ENCODE results near the gene HELZ2.

DNA sequence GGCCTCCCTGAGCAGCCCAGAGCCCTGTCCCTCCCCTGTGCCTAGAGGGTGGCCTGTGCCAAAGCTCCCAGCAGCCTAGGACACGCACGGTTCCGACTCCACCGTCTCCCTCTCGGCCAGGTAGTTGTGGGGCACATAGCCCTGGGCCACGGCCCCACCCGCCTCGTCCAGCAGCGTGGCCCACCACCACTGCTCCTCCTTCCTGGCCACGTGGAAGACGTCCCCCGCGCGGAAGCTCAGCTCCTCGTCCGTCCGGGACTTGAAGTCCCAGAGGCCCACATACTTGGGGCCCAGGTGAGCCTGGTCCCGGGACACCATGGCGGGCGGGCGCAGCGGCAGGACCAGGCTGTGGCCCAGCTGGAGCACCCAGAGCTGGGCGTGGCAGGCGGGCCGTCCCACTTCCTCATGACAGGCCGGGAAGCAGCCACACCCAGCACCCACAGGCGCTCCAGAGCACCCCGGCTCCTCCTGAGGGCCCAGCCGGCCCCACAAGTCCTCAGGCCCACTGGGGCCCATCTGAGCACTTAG is 37.0 kb downstream of the HELZ2 start, which contains the start of gene PTK6:
- TF ChIP-seq, protein P1, sequence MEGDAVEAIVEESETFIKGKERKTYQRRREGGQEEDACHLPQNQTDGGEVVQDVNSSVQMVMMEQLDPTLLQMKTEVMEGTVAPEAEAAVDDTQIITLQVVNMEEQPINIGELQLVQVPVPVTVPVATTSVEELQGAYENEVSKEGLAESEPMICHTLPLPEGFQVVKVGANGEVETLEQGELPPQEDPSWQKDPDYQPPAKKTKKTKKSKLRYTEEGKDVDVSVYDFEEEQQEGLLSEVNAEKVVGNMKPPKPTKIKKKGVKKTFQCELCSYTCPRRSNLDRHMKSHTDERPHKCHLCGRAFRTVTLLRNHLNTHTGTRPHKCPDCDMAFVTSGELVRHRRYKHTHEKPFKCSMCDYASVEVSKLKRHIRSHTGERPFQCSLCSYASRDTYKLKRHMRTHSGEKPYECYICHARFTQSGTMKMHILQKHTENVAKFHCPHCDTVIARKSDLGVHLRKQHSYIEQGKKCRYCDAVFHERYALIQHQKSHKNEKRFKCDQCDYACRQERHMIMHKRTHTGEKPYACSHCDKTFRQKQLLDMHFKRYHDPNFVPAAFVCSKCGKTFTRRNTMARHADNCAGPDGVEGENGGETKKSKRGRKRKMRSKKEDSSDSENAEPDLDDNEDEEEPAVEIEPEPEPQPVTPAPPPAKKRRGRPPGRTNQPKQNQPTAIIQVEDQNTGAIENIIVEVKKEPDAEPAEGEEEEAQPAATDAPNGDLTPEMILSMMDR (conservative IDR thresholded peaks at IDR 0.05; ENCODE audit: low read depth in 2 of 2), result no peak
- TF ChIP-seq POLR2AphosphoS5 (IDR thresholded peaks at IDR 0.05; ENCODE audit: low read depth) (no peak), EZH2 (IDR thresholded peaks at IDR 0.05; ENCODE audit: low read depth, unreplicated experiment) (no peak), STAT1 (IDR thresholded peaks at IDR 0.05; ENCODE audit: unreplicated experiment) (no peak)
- TF ChIP-seq, protein P2, sequence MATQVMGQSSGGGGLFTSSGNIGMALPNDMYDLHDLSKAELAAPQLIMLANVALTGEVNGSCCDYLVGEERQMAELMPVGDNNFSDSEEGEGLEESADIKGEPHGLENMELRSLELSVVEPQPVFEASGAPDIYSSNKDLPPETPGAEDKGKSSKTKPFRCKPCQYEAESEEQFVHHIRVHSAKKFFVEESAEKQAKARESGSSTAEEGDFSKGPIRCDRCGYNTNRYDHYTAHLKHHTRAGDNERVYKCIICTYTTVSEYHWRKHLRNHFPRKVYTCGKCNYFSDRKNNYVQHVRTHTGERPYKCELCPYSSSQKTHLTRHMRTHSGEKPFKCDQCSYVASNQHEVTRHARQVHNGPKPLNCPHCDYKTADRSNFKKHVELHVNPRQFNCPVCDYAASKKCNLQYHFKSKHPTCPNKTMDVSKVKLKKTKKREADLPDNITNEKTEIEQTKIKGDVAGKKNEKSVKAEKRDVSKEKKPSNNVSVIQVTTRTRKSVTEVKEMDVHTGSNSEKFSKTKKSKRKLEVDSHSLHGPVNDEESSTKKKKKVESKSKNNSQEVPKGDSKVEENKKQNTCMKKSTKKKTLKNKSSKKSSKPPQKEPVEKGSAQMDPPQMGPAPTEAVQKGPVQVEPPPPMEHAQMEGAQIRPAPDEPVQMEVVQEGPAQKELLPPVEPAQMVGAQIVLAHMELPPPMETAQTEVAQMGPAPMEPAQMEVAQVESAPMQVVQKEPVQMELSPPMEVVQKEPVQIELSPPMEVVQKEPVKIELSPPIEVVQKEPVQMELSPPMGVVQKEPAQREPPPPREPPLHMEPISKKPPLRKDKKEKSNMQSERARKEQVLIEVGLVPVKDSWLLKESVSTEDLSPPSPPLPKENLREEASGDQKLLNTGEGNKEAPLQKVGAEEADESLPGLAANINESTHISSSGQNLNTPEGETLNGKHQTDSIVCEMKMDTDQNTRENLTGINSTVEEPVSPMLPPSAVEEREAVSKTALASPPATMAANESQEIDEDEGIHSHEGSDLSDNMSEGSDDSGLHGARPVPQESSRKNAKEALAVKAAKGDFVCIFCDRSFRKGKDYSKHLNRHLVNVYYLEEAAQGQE (IDR thresholded peaks at IDR 0.05; ENCODE audit: unreplicated experiment), result no peak
